ENCODE measurements around the gene ACADS. TPM values are rescaled to one million over a fixed set of nuclear protein-coding genes. Genes with fewer than 3 reads are reported as not detected.

Gene ACADS
- total and polyA plus RNA-seq, 2 of the 8 experiments (the other 6 are each of a cell fraction or from before 2014, with no cell fraction given) = 4.9 to 7.5 TPM

Other genes starting within 250 kb of the ACADS start
- gene DYNLL1, start 229.7 kb upstream of the ACADS start, total RNA-seq (2021; fragmentation: NEBNext Ultra II Directional; extraction: Animal tissue kit (Norgen Biotek cat#: 25700)) = 419 and 423 TPM in 2 replicates
- 314 and 488 TPM in 2 replicates for gene DYNLL1, start 229.7 kb upstream of the ACADS start, polyA plus RNA-seq (2011; rRNA removed)
- 35.1 and 38.3 TPM in 2 replicates for gene COQ5, start 196.7 kb upstream of the ACADS start, total RNA-seq (2021; fragmentation: NEBNext Ultra II Directional; extraction: Animal tissue kit (Norgen Biotek cat#: 25700))
- 23.5 and 35.8 TPM in 2 replicates for gene COQ5, start 196.7 kb upstream of the ACADS start, polyA plus RNA-seq (2011; rRNA removed)
- 164 and 171 TPM in 2 replicates for gene RNF10, start 191.5 kb upstream of the ACADS start, total RNA-seq (2021; fragmentation: NEBNext Ultra II Directional; extraction: Animal tissue kit (Norgen Biotek cat#: 25700))
- 63.0 and 71.6 TPM in 2 replicates for gene RNF10, start 191.5 kb upstream of the ACADS start, polyA plus RNA-seq (2011; rRNA removed)
- 54.7 and 59.7 TPM in 2 replicates for gene POP5, start 144.4 kb upstream of the ACADS start, total RNA-seq (2021; fragmentation: NEBNext Ultra II Directional; extraction: Animal tissue kit (Norgen Biotek cat#: 25700))
- 105 and 124 TPM in 2 replicates for gene POP5, start 144.4 kb upstream of the ACADS start, polyA plus RNA-seq (2011; rRNA removed)
- 7.4 and 8.5 TPM in 2 replicates for gene CABP1, start 85.2 kb upstream of the ACADS start, total RNA-seq (2021; fragmentation: NEBNext Ultra II Directional; extraction: Animal tissue kit (Norgen Biotek cat#: 25700))
- gene CABP1, start 85.2 kb upstream of the ACADS start, polyA plus RNA-seq (2011; rRNA removed) = 3.9 and 4.5 TPM in 2 replicates
- 260 and 266 TPM in 2 replicates for gene MLEC, start 38.7 kb upstream of the ACADS start, total RNA-seq (2021; fragmentation: NEBNext Ultra II Directional; extraction: Animal tissue kit (Norgen Biotek cat#: 25700))
- gene MLEC, start 38.7 kb upstream of the ACADS start, polyA plus RNA-seq (2011; rRNA removed) = 34.4 and 37.1 TPM in 2 replicates
- gene UNC119B, start 15.4 kb upstream of the ACADS start, total RNA-seq (2021; fragmentation: NEBNext Ultra II Directional; extraction: Animal tissue kit (Norgen Biotek cat#: 25700)) = 50.1 and 51.9 TPM in 2 replicates
- gene UNC119B, start 15.4 kb upstream of the ACADS start, polyA plus RNA-seq (2011; rRNA removed) = 40.5 and 40.6 TPM in 2 replicates
- gene SPPL3, start 178.5 kb downstream of the ACADS start, total RNA-seq (2021; fragmentation: NEBNext Ultra II Directional; extraction: Animal tissue kit (Norgen Biotek cat#: 25700)) = 43.5 and 48.4 TPM in 2 replicates
- 27.3 and 30.1 TPM in 2 replicates for gene SPPL3, start 178.5 kb downstream of the ACADS start, polyA plus RNA-seq (2011; rRNA removed)